NCI-H128 (cell line): ENCODE measurements around the gene EXOSC6.
"Not testable (repeated sequence)": the region's sequence is repeated elsewhere in the genome, so short reads cannot be mapped to it uniquely, and the experiment has no call there.

Source experiments
- DNase-seq: peaks from one replicate; lab custom pipeline; 2025; ENCODE audit not compliant: unreplicated experiment; lab: John Stamatoyannopoulos, UW

EXOSC6 gene

GRCh38 chr16:70251629-70252354 lies at the start of gene EXOSC6:
TSS of gene EXOSC6 (minus strand) at chr16:70251940. CDS start at chr16:70251900, 40 bp downstream.
- DNase-seq, result peak; percentile 81

DNA sequence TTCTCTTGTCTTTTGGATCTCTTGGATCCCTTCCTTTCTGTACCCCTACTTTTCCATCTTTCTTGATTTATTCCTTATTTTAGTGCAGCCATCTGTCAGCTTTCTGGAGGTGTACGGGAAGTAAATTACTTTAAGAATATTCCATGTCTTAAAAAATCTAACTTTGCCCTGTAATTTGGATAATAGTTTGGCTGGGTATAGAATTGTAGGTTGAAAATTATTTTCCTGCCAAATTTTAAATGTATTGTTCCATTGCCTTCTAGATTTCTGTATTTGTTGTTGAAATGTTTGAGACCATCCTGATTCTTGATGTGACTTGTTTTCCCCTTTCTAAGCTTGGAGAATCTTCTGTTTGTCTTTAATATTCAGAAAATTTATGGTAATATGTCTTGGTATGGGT lies 49.4 kb upstream of the EXOSC6 start:
- no peak for DNase-seq

- peak; percentile 16 for DNase-seq
These were observed 47.5 kb upstream of the EXOSC6 start, which contains the start of gene DDX19B for GRCh38 chr16:70298988-70299938. TSS of gene DDX19B (plus strand) at chr16:70299186. CDS start at chr16:70299298, 112 bp downstream.

- no peak for DNase-seq
These were observed 43.9 kb upstream of the EXOSC6 start for GRCh38 chr16:70295634-70296033.

GRCh38 chr16:70294385-70295025 lies 42.8 kb upstream of the EXOSC6 start:
- DNase-seq, result no peak

DNA sequence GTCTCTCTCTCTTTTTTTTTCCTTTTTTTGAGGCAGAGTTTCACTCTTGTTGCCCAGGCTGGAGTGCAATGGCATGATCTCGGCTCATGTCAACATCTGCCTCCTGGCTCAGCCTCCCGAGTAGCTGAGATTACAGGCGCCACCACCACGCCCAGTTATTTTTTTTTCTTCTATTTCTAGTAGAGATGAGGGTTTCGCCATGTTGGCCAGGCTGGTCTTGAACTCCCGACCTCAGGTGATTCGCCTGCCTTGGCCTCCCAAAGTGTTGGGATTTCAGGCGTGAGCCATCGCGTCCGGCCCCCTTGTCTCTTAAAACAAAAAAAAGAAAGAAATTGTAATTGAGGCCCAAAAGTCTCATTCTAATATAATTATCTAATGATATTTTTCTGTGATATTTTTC lies 40.4 kb upstream of the EXOSC6 start:
- not testable (repeated sequence) for DNase-seq

DNA sequence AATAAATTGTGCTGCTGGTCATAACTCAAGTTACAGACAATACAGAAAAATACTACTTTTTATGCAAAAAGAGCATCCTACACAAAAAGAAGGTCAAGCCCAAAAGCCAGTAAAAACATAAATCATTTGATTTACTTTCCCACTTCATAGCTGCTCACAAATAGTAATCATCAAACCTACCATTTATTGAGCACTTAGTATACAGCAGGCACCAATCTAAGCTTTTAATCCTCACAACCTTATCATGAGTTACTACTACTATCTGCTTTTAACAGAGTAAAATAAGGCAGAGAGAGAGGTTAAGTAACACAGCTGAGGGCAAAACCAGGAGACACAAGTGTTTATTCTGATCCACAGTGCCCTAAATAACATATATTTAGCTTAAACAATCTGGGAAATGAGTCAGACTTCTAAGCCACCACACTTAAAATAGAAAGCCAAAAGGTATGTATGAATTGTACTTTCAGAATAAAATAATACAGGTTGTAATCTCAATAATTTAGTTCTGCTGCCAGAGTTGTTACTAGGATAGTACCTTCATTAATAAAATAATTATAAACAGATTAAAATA lies 39.3 kb upstream of the EXOSC6 start:
- no peak for DNase-seq

- peak; percentile 95 for DNase-seq
These were observed 37.7 kb upstream of the EXOSC6 start, which contains the start of gene AARS1 for GRCh38 chr16:70289229-70290094. TSS of gene AARS1 (minus strand) at chr16:70289506. CDS start at chr16:70282763, 6,743 bp downstream.

GRCh38 chr16:70287304-70287971 lies 35.7 kb upstream of the EXOSC6 start:
- not testable (repeated sequence) for DNase-seq

GRCh38 chr16:70276392-70276791 lies 24.7 kb upstream of the EXOSC6 start:
- DNase-seq, result no peak

DNA sequence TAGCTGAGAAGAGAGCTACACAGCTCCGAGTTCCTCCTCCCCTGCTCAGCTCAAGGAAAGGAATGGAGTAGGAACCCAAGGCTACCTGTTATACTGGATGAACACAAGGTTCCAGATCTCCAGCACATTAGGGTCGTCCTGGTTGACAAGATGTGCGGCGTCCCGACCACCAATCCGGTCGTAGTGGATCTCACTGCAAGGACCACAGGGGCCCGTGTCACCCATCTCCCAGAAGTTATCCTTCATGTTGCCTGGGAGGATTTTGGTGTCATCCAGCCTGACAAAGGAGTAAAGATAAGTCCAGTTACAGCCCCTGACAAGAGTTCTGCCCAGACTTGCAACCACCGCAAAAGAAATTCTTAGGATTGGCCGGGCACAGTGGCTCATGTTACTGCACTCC lies 20.0 kb upstream of the EXOSC6 start:
- no peak for DNase-seq

DNA sequence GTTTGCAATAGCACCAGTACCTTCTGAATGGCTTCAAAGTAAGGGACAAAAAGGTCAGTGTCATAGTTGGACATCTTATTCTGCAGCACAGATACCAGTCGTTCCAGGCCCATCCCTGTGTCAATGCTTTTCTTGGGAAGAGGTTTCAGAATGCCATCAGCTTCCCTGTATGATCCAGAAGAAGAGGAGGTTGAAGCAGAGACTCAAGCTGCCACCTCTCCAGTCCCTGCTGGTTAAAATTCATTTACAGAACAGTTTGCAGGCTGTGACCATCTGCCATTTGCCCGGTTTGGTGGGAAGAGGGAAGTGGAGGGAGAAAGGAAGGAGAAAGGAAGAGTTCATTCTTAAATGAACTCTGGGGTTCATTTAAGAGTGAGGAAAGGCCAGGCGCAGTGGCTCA lies 18.4 kb upstream of the EXOSC6 start:
- no peak for DNase-seq

GRCh38 chr16:70269471-70269870 lies 17.7 kb upstream of the EXOSC6 start:
- no peak for DNase-seq

DNA sequence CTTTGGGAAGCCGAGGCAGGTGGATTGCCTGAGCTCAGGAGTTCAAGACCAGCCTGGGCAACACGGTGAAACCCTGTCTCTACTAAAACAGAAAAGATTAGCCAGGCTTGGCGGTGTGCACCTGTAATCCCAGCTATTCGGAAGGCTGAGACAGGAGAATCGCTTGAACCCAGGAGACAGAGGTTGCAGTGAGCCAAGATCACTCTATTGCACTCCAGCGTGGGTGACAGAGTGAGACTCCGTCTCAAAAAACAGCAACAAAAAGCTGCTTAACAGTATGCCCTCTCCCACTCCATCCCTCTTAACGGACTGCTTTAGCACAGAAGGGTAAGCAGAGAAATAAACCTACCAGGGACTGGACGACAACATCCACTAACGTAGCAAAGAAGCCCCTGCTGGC lies 16.2 kb upstream of the EXOSC6 start:
- DNase-seq, result not testable (repeated sequence)

GRCh38 chr16:70267516-70267915 lies 15.8 kb upstream of the EXOSC6 start:
- no peak for DNase-seq

- DNase-seq, result not testable (repeated sequence)
These were observed 8.2 kb upstream of the EXOSC6 start for GRCh38 chr16:70259903-70260302.

DNA sequence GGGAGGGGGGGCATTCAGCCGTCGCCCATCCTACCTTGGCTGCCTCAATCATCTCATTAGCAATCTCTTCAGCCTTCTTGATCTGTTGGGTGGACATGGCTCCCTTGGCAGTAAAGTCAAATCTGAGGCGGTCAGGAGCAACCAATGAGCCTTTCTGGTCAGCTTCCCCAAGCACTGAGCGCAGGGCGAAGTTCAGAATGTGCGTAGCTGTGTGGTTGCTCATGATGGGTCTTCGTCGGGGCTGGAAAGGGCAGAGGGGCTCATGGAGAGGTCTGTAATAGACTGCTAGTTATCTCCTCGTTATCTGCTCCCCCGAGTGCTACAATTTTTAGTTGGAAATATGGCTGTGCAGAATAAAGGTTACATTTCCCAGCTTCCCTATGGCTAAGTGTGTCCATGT lies 7.2 kb upstream of the EXOSC6 start:
- no peak for DNase-seq

DNA sequence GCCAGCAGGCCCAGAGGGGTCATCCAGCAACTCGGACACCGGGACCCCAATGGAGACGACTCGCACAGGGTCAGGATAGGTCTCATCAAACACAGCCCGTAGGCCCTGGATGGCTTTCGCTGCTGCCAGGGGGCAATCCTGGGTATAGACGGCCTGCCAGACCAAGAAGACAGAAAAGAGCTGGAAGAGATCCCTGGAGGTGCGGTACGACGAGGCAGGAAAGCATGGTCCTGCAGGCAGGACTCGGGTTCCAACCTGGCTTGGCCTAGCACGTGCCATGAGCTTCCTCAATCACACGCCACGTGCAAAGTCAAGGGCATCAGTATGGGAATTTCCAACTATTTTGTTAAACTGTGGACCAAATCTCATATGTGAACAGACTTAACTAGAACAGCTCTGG lies 6.3 kb upstream of the EXOSC6 start:
- DNase-seq, result no peak

DNA sequence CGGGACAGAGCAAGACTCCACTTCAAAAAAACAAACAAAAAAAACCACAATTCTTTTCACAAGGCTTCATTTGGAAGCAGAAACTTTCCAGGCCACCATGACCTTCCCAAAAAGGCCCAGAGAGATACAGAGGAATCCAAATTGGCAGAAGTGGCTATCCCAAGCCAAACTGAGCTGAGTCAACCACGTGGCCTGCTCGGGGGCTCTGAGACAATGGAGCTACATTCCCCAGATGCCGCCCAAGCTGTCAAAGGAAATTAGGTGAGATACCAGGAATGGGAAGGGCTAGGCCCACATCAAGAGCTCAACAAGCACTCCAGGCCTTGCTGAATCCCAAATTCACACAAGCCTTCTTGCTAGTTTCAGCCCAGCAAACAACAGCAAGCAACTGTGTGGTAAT lies 5.7 kb upstream of the EXOSC6 start:
- no peak for DNase-seq
